GM19099 (cell line): ENCODE measurements around the gene ANXA11.
A peak's percentile ranks its signal among the peaks of the same experiment; 100 is the strongest.

Source experiments
- POLR2A ChIP-seq: IDR thresholded peaks from 3 replicates; pipeline ENCODE4 v1.6.1; 2011; ENCODE audit warnings: low read depth; ENCODE audit not compliant: insufficient read length; ENCODE audit errors: extremely low read depth

ANXA11 gene

DNA sequence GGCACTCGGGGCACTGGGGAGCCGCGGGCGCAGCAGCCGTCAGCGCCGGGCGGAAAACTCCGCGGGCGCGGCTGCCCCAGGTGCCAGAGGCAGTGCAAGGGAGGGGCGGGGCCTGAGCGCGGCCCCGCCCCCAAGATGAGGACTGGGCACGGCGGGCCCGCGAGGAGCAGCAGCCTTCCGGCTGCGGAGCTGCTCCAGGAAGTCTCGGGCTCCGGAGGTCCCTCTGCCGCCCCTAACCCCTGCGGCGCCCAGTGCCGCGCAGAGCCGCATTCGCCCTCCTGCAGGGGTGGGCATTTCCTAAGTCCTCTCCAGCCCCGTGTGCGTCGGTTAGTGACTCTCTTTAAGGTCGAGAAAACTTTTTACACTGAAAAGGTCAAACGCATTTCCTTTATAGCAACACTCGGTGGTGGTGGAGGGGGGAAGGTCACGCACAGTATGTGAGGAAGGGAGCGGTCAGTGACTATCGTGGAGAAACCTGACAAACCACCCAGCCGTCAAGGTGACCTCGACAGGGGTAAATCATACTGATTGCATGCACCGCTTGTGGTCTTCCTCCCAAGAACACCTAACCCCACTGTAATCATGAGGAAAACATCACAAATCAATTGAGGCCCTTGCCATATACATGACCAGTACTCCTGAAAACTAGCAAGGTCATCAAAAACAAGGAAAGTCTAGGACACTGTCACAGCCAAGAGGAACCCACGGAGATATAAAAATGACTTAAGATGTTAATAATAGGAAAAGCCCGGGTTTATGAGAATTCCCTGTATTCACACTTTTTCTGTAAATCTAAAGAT is at the start of gene ANXA11:
Gene ANXA11, minus strand, starts transcription at position 61 of the 800 bp plus-strand sequence. CDS start 32,676 bp downstream, outside the sequence.
- TF ChIP-seq POLR2A: peak; percentile 95

DNA sequence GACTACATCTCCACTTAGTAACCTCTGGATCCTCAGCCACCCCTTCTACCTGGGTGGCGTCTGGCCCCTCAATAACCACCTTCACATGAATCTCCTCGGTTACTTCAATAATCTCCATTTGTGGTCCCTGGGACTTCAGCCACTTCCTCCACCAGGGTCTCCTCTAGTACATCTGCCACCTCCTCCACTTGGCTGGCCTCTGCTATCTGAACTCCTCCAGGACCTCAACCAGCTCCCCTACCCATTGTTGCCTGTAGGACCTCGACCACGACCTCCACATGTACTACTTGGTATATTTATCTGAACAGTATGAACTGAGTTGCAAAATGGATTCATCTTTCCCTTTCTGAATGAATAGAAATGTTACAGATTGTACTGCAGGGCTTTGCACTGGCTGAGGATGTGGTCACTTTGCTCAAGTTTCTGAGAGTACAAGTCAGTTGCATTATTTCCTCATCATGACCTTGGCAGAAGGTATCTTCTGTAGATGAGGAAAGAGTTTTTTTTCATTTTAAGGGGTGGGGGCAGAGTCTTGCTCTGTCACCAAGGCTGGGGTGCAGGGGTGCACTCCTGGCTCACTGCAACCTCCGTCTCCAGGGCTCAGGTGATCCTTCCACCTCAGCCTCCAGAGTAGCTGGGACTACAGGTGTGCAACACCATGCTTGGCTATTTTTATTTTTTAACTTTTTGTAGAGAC is 48.1 kb upstream of the ANXA11 start:
- no peak for TF ChIP-seq POLR2A

GRCh38 chr10:80252296-80252887 is 47.1 kb upstream of the ANXA11 start:
- no peak for TF ChIP-seq POLR2A

GRCh38 chr10:80211786-80212185 is 6.4 kb upstream of the ANXA11 start:
- no peak for TF ChIP-seq POLR2A

GRCh38 chr10:80210259-80210658 is 4.9 kb upstream of the ANXA11 start:
- TF ChIP-seq POLR2A: no peak

DNA sequence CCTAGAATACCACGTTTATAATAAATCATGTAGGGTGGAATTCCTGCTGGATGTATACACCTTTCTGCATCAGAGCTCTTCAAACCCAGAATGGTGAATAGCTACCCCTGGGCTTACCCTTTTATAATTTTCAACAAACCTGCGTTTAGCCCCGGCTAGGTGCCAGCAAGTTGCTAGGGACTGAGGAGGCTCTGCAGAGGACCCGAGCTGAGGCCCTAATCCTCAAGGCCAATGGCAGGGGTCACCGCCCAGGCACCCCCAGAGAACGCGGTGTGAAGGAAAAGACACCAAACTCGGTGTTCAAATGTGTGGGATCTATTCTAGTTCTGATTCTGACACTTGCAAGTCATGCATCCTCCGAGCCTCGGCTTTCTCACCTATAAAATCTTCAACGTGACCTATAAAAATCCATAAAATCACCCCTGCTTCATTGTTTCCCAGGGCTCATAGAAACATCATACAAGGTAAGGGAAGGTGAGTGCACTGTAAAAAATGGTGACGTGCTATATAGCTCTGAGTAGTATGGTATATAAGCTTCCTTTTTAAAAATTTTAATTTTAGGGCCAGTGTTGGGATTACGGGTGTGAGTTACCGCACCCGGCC is 2.5 kb upstream of the ANXA11 start:
- TF ChIP-seq POLR2A: no peak

GRCh38 chr10:80206277-80206655 is 929 bp upstream of the ANXA11 start:
- TF ChIP-seq POLR2A: no peak

GRCh38 chr10:80204677-80205476 is 460 bp downstream of the ANXA11 start:
- no peak for TF ChIP-seq POLR2A

GRCh38 chr10:80203835-80204676 is 1.3 kb downstream of the ANXA11 start:
- TF ChIP-seq POLR2A: no peak

DNA sequence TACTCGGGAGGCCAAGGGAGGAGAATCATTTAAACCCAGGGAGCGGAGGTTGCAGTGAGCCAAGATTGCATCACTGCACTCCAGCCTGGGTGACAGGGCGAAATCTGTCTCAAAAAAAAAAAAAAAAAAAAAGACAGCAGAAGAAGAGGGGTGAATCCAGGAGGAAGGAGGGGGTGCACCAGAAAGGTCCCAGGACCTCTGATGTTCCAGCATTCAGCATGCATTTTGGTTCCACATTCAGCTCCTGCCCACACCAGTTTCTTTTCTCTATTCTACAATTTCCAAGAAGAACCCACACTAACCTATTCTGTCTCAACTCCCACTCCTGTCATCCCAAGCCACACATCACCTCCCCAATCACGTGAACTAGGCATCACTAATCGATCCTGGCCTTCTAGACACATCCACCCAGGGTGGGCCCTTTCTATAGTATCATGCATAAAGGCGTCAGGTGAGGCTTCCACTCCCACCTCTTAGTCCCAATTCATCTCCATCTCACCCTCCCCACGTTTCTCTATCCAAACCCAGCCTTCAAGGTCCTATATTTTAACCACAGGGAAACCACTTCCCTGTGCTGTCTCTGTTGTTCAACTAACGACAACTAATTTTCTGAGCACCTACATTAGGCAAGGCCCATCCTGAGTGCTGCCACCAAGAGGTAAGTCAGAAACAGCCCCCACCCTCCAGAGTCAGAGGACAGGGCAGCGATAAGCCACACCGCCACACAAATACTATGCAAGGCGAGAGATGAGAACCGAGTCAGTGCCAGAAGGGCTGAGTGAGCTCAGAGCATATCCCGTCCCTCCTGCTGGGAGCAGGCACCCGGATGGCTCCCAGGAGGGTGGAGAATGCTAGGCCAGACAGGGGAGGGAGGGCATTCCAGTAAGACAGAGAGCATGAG is 2.2 kb downstream of the ANXA11 start:
- TF ChIP-seq POLR2A: peak; percentile 20

DNA sequence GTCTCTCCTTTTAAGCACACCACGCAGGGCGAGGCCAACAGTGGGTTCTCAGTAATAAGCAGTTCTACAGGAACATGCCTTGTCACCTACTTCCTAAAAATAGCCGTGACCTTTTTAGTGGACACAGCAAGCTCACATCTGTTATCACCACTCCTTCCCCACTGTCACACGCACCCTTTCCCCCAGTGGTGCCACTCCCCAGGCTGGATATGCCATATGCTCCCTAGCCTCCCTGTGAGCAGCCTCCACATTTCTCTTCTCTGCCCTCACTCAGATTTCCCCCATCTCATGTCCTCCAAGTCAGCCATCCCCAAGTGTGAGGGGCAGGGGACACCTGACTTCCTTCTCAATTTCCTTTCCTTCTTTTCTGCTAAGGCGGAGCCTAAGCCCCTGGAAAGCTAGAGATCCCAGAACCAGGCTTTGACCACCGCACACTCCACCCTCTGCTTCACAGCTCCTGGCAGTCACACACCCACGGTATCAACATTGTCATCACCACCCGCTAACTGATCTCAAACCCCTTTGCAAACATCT is 3.7 kb downstream of the ANXA11 start:
- no peak for TF ChIP-seq POLR2A

DNA sequence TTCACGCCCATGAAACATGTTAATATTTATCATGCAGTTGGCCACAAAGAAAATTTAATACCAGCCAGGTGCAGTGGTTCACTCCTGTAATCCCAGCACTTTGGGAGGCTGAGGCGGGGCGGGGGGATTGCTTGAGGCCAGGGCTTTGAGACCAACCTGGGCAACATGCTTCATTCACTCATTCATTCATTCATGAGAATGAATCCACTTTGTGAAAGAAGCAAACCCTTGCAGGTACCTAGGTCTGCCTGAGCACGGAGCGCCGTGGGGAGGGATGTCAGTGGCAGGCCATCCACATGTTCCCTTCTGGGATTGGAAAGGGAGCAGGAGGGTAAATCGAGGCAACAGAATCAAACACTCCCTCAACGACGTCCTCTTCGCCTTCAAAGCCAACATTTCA is 4.7 kb downstream of the ANXA11 start:
- TF ChIP-seq POLR2A: no peak

GRCh38 chr10:80200259-80200658 is 5.1 kb downstream of the ANXA11 start:
- TF ChIP-seq POLR2A: no peak
